ENCODE measurements around the gene KIF7. TPM values are rescaled to one million over a fixed set of nuclear protein-coding genes. Genes with fewer than 3 reads are reported as not detected.
A peak's percentile ranks its signal among the peaks of the same experiment; 100 is the strongest.

Gene KIF7
- polyA plus RNA-seq, 1 experiment, result 4.5 TPM

GRCh38 chr15:89649716-89650115 lies 5.6 kb downstream of the KIF7 start:
- DNase-seq (ENCODE audit: low read depth, low spot score), result no peak
- CTCF ChIA-PET, result interaction anchor here (0.9 kb wide), 1 partner anchor 238 kb away, joined by 3 read pairs; no protein-coding TSS in a partner anchor
- POLR2A ChIA-PET, result no interaction called here
- H3K9me3 ChIP-seq (ENCODE audit: control insufficient read depth, insufficient read depth, low read length), result peaks cover 5% of the 10 kb centered on the region; the same call in 1 of the 2 replicates
- TF ChIP-seq CTCF (IDR thresholded peaks at IDR 0.05; ENCODE audit: low read depth, low read length), result no peak
- no peaks in the 10 kb centered on the region for H3K27me3 ChIP-seq (ENCODE audit: control insufficient read depth, insufficient read depth, low read length)
- no peak overlapping the region for H3K27ac ChIP-seq (ENCODE audit: low read depth, low read length)
- H3K4me3 ChIP-seq (ENCODE audit: low read depth, low read length), result no peak overlapping the region

- Histone ChIP-seq H3K4me3 (ENCODE audit: low read depth, low read length) (no peak overlapping the region), H3K27ac (ENCODE audit: low read depth, low read length) (no peak overlapping the region), H3K27me3 (ENCODE audit: control insufficient read depth, insufficient read depth, low read length) (no peaks in the 10 kb centered on the region), H3K9me3 (ENCODE audit: control insufficient read depth, insufficient read depth, low read length) (peaks cover 5% of the 10 kb centered on the region; the same call in 1 of the 2 replicates)
- no peak for TF ChIP-seq CTCF (IDR thresholded peaks at IDR 0.05; ENCODE audit: low read depth, low read length)
- DNase-seq (ENCODE audit: low read depth, low spot score), result no peak
- CTCF ChIA-PET, result interaction anchor here (0.7 to 0.9 kb wide), 2 partner anchors 239 to 1001 kb away, joined by 3 read pairs; no protein-coding TSS in a partner anchor
- POLR2A ChIA-PET, result no interaction called here
Measured at GRCh38 chr15:89649013-89649625, 6.1 kb downstream of the KIF7 start.

GRCh38 chr15:89648106-89649012 lies 6.9 kb downstream of the KIF7 start:
- no peak for DNase-seq (ENCODE audit: low read depth, low spot score)
- no peak for TF ChIP-seq CTCF (IDR thresholded peaks at IDR 0.05; ENCODE audit: low read depth, low read length)
- CTCF ChIA-PET, result interaction anchor here (0.7 to 3.6 kb wide), 5 partner anchors 9 to 1002 kb away, joined by 3 to 29 read pairs (median 6); no protein-coding TSS in a partner anchor
- no peaks in the 10 kb centered on the region for H3K27me3 ChIP-seq (ENCODE audit: control insufficient read depth, insufficient read depth, low read length)
- H3K27ac ChIP-seq (ENCODE audit: low read depth, low read length), result no peak overlapping the region
- POLR2A ChIA-PET, result no interaction called here
- H3K4me3 ChIP-seq (ENCODE audit: low read depth, low read length), result no peak overlapping the region
- peaks cover 5% of the 10 kb centered on the region; the same call in 1 of the 2 replicates for H3K9me3 ChIP-seq (ENCODE audit: control insufficient read depth, insufficient read depth, low read length)

GRCh38 chr15:89647191-89647851 lies 7.9 kb downstream of the KIF7 start:
- TF ChIP-seq CTCF (IDR thresholded peaks at IDR 0.05; ENCODE audit: low read depth, low read length), result peak; percentile 82
- Histone ChIP-seq H3K27ac (ENCODE audit: low read depth, low read length) (no peak overlapping the region), H3K27me3 (ENCODE audit: control insufficient read depth, insufficient read depth, low read length) (no peaks in the 10 kb centered on the region), H3K4me3 (ENCODE audit: low read depth, low read length) (no peak overlapping the region), H3K9me3 (ENCODE audit: control insufficient read depth, insufficient read depth, low read length) (peaks cover 5% of the 10 kb centered on the region; the same call in 1 of the 2 replicates)
- POLR2A ChIA-PET, result no interaction called here
- CTCF ChIA-PET, result interaction anchor here (0.8 to 3.6 kb wide), 12 partner anchors 10 to 241 kb away, joined by 3 to 29 read pairs (median 4); no protein-coding TSS in a partner anchor
- no peak for DNase-seq (ENCODE audit: low read depth, low spot score)
